Fibroblast of skin of left biceps (primary cell): ENCODE results near the gene CRELD2.

Source experiments
- DNase-seq, 2 experiments: peaks; one replicate each; pipeline ENCODE4 v3.0.0-alpha.2; 2013; ENCODE audit warnings: low read depth in 2 of 2

Gene CRELD2

DNA sequence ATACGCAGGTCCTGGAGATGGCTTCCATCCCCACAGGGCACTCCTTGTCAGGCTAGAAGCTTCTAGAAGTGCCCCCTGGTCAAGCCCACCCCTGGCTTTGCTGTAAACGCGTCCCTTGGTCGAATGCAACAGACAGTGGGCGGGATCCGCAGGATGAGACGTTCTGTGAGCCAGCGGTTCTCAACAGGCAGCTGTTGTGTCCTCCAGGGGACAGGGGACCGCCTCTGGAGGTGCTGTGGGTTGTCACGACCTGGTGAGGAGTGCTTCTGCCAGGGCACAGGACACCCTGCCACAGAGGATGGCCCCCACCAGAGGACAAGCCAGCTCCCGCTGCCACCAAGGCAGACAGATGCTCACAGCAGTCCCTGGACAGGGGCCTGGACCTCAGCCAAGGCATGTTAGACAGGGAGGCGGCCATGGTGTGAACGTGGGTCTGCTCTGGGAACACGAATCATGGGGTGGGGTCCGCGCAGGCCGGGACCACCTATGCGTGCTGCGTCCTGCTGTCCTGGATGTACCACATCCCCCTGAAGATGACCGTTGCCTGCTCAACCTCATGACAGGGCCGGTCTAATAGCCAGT, 11.7 kb downstream of the CRELD2 start:
- no peak for DNase-seq

DNA sequence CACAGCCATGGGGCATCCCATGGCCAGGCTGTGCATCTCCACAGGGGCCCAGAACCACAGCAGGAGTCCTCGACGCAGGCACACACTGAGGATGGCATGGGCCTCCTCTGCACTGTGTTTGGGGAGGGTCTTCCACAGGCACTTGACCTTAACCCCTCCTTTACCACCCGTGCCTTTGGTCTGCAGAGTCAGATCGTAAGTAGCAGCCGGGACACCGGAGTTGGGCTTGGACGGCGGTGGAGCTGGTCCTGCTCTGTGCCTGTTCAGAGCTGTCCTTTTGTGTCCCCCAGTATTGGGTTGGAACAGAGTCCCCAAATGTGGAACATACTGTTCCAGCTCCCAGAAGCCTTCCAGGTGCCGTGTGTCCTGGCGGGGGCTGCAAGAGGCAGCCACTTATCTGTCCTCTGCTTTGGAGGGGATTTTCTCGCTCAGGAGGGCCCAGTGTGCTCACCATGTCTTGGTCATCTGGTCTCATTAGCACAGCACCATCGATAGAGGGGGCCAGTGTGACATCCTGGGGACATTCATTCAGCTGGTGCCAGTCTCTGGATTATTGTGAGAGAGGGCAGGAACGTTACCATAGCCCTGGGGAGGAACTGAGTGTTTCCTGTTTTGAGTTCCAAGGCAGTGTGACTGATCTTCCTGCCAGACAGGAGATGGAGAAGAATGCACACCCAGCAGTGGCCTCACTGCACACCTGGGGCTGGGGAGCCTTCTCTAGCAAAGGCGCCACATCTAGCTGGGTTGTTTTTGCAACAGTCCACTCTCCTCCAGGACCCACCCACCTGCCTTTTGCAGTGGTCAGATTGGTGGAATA, 12.4 kb downstream of the CRELD2 start:
- no peak for DNase-seq

DNA sequence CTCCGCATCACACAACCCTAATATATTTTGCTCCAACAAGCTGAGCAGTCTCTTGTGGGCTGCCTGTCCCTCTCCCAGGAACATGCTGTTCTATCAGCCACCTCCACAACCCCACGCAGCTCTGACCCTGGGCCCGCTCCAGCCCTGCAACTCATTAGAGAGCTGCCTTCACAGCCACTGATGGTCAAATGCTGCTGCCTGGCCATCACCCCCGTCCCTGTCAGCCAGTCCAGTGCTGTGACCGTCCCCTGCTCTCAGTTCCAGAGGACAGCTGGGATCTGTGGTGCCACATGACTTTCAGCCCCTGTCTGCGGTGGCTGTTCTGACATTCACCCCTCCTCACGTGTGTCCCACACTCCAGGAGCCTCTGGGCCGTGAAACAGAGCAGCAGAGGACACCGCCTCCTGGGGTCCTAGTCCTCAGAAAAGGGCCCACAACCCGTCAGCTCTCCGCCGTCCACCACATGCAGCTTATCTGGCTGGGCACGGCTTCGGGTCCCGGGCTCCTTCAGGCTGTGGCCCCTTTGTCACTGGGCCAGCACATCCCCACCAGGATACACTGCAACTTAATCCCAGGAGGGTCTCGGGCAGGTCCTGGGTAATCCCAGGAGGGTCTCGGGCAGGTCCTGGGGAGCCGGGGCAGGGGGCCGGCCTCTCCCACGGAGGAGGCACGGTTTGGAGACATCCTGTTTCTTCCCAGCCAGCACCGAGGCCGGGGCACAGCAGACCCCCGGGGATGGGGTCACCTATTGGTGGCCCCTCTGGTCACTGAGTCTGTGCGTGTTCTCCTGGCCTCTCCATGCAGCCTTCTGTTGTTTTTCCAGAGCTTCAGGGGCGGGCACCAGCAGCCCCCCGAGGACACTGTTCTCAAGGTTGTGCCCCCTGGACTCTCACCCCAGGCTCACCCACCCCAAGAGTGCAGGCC, 15.1 kb downstream of the CRELD2 start:
- DNase-seq = no peak

DNA sequence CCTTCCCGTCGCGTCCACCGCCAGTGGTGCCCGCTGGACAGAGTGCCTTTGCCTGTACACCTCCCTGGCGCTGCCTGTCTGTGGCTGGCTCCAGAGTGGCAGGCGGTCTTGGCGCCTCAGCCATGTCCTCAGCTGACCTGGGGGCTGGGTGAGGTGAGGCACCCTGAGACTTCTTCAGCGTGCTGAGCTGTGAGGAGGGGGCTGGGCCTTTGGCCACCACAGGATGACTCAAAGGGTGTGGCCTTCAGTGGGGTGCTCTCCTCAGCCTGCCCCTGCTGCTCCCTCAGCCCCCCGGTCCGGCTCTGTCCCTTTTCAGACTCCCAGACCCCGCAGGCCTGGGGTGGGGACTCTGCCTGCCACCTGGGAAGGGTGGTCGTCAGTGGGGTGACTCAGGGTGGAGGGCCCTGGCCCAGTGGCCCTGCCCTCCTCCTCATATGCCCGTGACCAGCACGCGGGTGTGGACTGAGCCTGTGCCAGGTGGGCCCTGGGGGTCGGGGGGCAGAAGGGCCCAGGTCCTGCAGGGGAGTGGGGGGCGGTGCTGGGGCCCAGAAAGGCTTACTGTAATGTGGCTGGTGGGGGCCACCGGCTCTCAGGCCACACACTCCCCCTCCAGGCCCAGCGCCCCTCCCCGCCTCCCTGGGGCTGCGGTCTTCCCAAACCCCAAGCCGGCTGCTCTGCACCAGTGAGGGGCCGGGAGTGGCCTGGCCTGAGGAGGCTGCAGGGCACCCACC, 15.9 kb downstream of the CRELD2 start:
- DNase-seq = no peak

DNA sequence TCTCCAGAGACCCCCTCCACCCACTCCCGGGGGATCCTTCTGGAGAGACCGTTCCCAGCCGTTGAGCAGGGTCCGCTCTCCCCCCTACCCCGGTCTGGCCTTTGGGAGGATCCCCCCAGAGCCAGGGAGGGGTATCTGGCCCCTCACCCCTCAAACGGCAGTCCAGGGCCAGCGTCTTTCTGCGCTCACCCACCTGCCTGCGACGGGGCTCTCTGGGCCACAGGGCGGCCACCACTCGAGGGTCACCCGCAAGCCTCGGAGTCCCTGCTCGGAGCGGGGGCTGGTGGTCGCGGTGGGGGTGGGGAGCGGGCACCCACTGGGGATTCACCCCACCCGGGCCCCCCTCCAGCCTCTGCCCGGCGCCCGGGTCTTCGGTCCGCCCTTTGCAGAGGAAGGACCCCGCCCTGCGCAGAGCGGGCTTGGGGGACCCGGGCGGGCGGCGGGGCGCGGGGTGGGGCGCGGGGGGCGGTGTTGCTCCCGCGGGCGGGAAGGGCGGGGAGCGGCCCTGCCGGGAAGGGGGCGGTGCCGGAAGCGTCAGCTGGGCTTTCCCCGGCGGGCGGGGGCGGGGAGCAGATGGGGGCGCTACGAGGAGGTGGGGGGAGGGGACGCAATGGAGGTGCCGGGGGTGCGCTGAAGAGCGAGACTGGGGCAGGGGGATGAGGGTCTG, 16.6 kb downstream of the CRELD2 start:
- DNase-seq = peak in 1 of 2 experiments; percentile 44

DNA sequence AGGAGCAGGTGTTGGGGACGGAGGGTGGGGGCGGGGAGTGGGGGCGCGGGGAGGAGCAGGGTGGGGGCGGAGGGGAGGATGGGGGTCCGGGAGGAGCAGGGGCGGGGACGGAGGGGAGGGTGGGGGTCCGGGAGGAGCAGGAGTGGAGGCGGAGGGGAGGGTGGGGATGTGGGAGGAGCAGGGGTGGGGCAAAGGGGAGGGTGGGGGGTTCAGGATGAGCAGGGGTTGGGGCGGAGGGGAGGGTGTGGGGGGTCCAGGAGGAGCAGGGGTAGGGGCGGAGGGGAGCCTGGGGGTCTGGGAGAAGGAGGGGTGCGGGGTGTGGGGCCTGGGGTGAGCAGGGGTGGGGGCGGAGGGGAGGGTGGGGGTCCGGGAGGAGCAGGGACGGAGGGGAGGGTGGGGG, 17.1 kb downstream of the CRELD2 start:
- DNase-seq = no peak

DNA sequence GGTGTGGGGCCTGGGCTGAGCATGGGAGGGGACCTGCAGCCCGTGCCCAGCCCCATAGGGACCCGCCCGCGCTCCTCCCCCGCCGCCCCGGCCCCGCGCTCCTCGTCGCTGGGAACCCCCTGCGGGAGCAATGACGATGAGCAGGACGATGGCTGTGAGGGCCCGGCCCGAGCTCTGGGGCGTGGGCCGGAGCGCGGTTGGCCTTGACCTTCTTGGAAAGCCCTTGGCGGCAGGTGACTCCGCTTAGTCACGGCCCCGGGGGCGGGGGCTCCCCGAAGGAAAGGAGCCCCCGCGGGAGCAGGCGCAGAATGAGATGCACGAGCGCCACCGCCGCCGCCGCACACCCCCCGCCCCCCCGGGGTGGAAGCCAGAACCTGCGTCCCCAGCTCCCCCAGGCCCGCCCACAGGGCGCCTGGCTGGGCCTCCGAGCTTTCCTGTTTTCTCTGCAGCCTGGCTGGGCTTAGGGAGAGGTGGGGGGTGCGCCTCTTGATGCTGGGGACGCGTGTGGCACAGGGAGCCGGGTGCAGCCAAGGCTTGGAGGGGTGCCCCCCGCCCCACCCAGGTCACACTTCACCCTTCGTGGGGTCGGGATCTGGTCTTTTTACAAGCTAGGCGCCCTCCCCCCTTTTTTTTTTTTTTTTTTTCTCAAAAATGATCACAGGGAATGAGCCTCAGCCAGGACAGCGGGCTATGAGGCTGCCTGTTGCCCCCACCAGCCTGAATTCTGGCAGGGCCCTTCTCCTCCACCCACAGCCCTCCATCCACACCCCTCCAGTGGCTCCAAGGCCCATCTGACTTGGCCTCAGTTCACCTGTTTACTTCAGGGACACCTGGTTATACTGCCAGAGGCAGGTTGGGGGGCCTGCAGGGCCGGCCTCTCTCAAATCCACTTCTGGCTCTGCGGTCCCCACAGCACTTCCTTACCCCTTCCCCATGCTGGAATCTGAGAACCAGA, 17.9 kb downstream of the CRELD2 start:
- no peak for DNase-seq

DNA sequence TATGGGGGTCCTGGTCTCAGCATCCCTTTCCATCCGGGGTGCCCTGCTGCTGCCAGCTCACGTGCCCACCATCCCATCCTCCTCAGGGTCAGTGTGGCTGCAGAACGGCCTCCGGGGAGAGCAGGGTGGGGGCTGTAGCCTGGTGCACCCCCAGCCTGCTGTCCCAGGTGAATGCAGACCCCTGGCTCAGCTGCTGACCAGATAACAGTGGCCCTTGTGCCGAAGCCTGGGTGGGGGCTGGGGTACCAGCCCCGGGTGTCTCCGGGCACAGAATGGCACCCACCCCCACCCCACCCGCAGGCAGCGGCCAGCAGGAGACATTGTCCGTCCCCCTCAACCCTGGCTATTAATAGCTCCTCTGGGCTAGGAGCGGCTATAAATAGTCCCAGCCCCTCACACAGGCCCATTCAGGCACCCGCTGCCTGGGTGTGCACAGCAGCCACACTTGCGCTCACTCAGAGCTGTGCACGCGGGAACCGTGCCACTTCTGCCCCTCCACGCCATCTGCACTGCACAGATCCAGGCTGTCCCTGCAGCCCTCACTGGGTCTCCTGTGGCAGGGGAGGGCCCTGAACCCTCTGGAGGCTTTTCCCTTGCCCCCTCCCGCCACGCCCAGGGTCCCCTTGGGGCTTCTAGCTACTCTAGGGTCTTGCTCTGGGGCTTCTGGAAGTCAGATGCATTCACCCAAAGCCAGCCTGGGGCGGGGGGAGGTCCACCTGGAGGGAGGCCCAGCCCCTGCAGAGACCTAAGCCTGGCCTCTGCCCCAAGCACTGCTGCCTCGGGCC, 18.7 kb downstream of the CRELD2 start:
- no peak for DNase-seq

DNA sequence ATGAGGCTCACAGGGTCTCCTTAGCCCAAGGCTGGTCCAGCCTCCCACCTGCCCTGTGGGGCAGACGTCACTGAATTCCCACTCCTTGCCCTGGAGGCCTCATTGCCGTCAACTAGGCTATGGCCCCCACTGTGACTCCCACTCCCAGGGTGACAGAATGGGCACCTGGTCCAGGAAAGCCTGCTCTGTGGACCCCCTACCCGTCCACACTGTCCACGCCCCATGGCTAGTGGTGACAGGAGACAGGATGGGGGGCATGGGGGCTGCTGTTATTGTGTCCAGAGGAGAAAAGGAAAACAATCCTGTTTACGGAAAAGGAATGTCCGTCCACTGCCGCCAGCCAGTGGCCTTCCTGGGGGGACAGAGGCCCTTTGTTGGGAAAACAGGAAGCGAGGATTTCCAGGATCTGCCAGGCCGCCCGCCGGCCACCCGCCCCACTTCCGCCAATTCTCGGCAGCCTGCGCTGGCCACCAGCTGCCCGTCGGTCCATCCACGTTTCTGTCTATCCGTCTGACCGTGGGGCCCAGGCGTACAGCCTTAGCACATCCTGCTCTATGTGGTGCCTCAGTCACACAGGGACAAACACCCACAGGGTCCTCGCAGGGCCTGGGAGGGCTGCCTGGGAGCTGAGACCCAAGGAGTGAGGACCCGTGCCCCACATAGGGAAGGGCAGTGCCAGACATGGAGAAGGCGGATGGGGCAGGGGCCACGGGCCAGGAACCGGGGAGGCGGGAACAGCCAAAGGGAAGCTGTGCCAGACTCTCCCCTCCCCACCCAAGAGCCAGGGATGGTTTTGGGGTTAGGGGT, 19.5 kb downstream of the CRELD2 start:
- no peak for DNase-seq

DNA sequence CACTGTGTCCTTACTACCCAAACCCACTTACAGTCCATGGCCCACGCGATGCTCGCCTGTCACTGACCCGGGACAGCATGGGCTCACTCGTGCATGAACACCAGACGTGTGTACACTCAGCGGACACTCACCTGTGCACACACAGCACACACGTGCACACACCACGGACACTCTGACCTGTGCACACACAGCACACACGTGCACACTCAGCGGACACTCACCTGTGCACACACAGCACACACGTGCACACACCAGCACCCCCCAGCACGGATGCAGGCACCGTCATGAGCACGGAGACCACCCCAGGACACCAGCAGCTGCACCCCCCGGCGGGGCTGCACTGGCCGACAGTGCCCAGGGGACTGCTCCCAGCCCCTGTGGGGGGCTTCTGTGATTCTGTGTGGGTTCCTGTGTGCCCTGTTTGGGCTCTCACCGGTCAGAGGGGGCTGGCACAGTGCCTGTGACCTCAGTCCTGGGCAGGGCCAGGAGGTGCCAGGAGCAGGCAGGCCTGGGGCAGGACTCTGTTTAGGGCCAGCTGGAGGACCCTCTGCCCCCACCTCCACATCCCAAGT, 20.2 kb downstream of the CRELD2 start:
- DNase-seq = no peak

DNA sequence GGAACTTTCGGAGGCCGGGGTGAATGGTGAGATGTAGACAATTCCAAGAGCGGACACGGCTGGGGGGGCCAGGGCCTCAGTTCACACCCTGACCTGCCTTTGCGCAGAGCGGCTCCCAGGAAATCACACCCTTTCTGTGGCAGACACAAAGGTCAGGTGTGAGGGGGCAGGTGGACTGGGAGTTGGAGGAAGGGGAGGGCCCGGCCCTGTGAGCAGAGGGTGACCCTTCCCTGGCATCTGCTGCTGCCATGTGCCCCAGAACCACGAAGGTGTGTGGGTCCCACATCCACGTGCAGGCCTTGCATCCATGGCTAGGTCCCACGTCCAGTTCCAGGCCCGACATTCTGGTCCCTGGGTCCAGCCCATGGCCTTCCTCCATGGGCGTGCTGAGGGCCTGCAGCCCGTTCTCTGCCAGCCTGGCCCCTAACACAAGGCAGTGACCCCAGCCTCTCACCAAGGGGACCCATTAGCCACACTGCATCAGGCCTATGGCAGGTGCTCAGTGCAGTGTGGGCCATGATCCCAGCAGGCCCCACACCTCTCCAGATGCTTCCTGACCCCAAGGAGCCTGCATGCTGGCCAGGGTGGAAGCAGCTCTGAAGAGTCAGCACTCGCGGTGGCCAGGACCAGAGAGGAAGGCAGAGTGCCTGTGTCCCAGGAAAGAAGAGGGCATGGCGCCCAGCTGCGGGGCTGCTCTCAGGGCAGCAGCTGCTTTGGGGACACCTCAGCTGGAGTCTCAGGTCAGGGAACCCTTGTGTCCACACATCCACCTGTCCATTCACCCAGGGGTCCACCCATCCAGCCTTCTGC, 23.3 kb downstream of the CRELD2 start:
- no peak for DNase-seq

DNA sequence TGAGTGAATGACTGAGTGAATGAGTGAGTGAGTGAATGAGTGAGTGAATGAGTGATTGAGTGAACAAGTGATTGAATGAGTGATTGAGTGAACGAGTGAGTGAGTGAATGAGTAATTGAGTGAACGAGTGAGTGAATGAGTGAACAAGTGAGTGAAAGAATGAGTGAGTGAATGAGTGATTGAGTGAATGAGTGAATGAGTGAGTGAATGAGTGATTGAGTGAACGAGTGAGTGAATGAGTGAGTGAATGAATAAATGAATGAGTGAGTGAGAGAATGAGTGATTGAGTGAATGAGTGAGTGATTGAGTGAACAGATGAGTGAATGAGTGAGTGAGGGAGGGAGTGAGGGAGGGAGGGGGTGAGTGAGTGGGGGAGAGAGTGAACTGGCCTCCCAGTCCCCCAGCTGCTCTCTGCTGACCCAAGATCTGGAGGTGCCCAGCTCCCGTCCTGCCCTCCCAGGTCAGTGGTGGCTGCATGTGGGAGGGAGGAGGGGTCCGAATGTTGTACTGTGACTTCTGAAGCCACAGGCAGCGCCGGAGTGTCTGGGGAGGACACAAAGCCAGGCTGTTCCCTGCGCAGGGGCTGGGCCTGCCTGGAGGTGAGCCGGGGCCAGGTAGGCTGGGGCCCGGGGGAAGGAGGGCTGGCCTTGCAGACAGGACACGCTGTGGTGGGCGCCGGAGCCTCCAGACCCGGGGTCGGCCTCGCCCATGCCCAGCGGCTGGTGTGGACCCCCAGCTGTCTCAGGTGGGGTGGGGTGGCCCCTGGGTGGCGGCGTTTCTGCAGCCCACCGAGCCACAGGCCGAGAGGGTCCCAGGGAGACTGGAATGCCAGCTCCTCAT, 24.4 kb downstream of the CRELD2 start:
- DNase-seq = no peak

DNA sequence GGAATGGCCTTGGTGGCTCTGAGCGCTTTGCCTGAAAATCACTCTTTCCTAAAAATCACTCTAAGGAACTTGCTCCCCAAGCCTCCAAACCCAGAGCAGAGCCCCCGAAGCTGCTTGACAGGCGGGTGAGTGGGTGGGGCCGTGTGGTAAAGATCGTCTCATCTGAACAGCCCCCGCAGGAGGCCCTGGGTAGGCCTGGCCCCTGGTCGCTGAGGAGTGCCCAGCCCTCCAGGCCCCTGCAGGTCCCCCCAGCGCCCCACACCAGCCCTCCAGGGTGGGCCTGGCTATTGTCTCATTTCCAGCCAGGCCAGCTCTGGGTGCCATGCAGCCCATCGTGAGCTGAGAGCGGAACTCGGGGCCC, 25.0 kb downstream of the CRELD2 start:
- no peak for DNase-seq

DNA sequence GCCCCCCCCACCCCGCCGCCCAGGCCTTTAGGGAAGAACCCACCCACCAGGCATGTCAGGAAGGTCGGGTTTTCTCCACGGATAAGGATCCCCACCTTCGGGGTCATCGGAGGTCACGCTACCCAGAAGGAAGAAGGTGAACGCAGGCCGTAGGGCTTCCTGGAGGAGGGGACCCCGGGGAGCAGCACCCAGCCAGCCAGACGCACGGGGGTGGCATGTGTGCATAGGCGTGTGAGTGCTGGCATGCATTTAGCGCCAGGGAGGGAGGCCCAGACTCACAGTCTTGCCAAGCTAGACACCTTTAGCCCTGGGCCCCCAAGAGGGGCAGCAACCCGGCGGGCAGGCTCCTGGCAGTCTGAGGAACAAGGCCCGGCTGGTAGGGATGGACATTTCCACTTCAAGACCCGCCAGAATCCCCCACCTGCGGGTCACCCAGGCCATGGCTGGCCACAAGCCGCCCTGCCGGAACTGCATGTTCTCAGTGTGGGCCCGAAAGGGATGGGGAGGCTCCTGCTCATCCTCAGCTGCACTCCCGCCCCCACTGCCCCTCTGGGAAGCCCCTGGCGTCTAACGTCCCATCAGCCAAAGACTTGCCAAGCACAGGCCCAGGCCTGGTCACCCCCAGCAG, 25.5 kb downstream of the CRELD2 start:
- DNase-seq = no peak

DNA sequence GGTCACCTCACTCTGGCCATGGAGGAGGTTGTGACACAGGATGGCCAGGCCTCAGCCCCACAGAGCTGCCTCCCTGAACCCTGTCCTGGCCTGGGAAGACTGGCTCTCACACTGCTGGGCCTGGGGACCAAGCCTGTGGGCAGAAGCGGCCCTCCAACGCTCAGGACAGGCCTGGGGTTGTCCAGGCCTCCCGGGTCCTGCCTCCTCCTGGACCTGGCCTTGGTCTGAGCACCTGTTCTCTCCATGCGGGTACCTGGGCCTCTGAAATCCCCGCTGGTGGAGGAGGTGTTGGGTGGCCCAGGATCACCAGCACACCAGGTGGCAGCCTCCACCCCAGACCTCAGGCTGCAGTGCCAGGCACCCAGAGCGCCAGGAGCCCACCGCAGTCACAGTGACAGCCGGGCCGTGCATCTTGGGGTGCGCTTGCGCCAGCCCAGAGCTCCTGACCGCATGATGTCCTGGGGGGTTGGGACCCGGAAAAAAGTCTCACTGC, 26.0 kb downstream of the CRELD2 start:
- no peak for DNase-seq
